ENCODE data around the gene TK2.

Gene TK2

GRCh38 chr16:66476328-66477027, 73.4 kb downstream of the TK2 start:
- DNase-seq (ENCODE audit: low read depth), result no peak
- no peak overlapping the region for H3K4me3 ChIP-seq (ENCODE audit: control insufficient read depth, low read depth, low read length)
- TF ChIP-seq CTCF (conservative IDR thresholded peaks at IDR 0.05; ENCODE audit: control insufficient read depth, insufficient read depth, low read depth, low read length), result no peak

GRCh38 chr16:66475232-66475631, 74.7 kb downstream of the TK2 start:
- no peak for DNase-seq (ENCODE audit: low read depth)
- TF ChIP-seq CTCF (conservative IDR thresholded peaks at IDR 0.05; ENCODE audit: control insufficient read depth, insufficient read depth, low read depth, low read length), result no peak

GRCh38 chr16:66474750-66475199, 75.1 kb downstream of the TK2 start:
- no peak overlapping the region for H3K4me3 ChIP-seq (ENCODE audit: control insufficient read depth, low read depth, low read length)
- TF ChIP-seq CTCF (conservative IDR thresholded peaks at IDR 0.05; ENCODE audit: control insufficient read depth, insufficient read depth, low read depth, low read length), result no peak
- no peak for DNase-seq (ENCODE audit: low read depth)

More at GRCh38 chr16:66475232-66475631, 74.7 kb downstream of the TK2 start:
- H3K4me3 ChIP-seq (ENCODE audit: control insufficient read depth, low read depth, low read length), result no peak overlapping the region

GRCh38 chr16:66473654-66474519, 76.0 kb downstream of the TK2 start:
- DNase-seq (ENCODE audit: low read depth), result no peak
- TF ChIP-seq CTCF (conservative IDR thresholded peaks at IDR 0.05; ENCODE audit: control insufficient read depth, insufficient read depth, low read depth, low read length), result no peak
- H3K4me3 ChIP-seq (ENCODE audit: control insufficient read depth, low read depth, low read length), result no peak overlapping the region

GRCh38 chr16:66473051-66473571, 76.8 kb downstream of the TK2 start:
- DNase-seq (ENCODE audit: low read depth), result no peak
- TF ChIP-seq CTCF (conservative IDR thresholded peaks at IDR 0.05; ENCODE audit: control insufficient read depth, insufficient read depth, low read depth, low read length), result no peak
- no peak overlapping the region for H3K4me3 ChIP-seq (ENCODE audit: control insufficient read depth, low read depth, low read length)

- H3K4me3 ChIP-seq (ENCODE audit: control insufficient read depth, low read depth, low read length), result no peak overlapping the region
- DNase-seq (ENCODE audit: low read depth), result no peak
- TF ChIP-seq CTCF (conservative IDR thresholded peaks at IDR 0.05; ENCODE audit: control insufficient read depth, insufficient read depth, low read depth, low read length), result no peak
These were observed 78.1 kb downstream of the TK2 start for GRCh38 chr16:66471716-66472393.

Data from fibroblast of mammary gland (primary cell).